ENCODE results near the gene NDUFAF4.

Gene NDUFAF4

DNA sequence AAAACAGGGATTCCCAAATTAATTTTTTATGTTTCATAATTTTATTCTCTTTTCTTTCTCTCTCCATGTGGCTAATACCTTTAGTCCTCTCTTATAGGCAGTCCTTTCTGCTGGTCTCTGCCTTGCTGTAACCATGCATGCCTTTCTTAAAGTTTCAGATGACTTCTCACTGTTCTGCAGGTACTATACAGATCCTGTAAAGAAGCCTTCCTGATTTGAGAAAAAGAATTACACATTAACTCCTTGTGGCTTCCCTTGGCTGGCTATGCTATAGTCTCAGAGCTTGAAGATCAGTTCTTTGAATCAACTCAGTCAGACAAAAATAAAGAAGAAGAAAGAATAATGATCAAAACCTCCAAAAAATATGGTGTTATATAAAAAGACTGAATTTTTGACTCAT is 53.2 kb downstream of the NDUFAF4 start:
- TF ChIP-seq SIN3A (IDR thresholded peaks at IDR 0.05; ENCODE audit: borderline replicate concordance, insufficient read depth, low read length) (no peak), POLR2AphosphoS5 (IDR thresholded peaks at IDR 0.05; ENCODE audit: low read depth, low read length) (no peak), FOXP2 (optimal IDR thresholded peaks at IDR 0.05; ENCODE audit: borderline replicate concordance, extremely low read depth, extremely low read length, insufficient read depth) (no peak), TAF1 (IDR thresholded peaks at IDR 0.05; ENCODE audit: borderline replicate concordance, insufficient read depth, low read length) (no peak)
- TF ChIP-seq, protein P1, sequence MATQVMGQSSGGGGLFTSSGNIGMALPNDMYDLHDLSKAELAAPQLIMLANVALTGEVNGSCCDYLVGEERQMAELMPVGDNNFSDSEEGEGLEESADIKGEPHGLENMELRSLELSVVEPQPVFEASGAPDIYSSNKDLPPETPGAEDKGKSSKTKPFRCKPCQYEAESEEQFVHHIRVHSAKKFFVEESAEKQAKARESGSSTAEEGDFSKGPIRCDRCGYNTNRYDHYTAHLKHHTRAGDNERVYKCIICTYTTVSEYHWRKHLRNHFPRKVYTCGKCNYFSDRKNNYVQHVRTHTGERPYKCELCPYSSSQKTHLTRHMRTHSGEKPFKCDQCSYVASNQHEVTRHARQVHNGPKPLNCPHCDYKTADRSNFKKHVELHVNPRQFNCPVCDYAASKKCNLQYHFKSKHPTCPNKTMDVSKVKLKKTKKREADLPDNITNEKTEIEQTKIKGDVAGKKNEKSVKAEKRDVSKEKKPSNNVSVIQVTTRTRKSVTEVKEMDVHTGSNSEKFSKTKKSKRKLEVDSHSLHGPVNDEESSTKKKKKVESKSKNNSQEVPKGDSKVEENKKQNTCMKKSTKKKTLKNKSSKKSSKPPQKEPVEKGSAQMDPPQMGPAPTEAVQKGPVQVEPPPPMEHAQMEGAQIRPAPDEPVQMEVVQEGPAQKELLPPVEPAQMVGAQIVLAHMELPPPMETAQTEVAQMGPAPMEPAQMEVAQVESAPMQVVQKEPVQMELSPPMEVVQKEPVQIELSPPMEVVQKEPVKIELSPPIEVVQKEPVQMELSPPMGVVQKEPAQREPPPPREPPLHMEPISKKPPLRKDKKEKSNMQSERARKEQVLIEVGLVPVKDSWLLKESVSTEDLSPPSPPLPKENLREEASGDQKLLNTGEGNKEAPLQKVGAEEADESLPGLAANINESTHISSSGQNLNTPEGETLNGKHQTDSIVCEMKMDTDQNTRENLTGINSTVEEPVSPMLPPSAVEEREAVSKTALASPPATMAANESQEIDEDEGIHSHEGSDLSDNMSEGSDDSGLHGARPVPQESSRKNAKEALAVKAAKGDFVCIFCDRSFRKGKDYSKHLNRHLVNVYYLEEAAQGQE (IDR thresholded peaks at IDR 0.05; ENCODE audit: insufficient read depth in 1 of 2, low read depth in 2 of 2, low read length in 2 of 2): no peak

DNA sequence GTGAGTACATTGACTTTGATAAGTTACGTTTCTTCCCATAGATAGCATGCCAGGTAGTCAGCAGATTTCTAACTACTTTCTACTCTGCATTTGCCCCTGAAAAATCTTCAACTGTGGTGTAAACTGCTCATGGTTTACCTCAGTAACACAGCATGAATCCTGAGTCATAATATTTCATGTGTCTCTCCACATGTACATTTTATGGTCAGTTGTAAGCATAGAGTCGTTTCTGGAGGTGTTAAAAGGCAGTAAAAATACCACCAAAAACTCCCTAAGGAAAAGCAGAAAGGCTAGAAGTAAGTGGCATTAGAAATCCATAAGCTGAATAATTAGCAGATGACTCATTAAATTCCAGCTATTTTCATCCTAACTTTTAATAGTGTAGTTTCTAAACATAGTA is 56.3 kb downstream of the NDUFAF4 start:
- TF ChIP-seq TAF1 (IDR thresholded peaks at IDR 0.05; ENCODE audit: borderline replicate concordance, insufficient read depth, low read length) (no peak), POLR2AphosphoS5 (IDR thresholded peaks at IDR 0.05; ENCODE audit: low read depth, low read length) (no peak), FOXP2 (optimal IDR thresholded peaks at IDR 0.05; ENCODE audit: borderline replicate concordance, extremely low read depth, extremely low read length, insufficient read depth) (no peak)
